ENCODE data around the gene PRPSAP1.

- TF ChIP-seq CTCF (IDR thresholded peaks at IDR 0.05) = peak in 1 of 6 experiments; percentile 12
- TF ChIP-seq POLR2AphosphoS5 (IDR thresholded peaks at IDR 0.05) = peak in 1 of 2 donors; percentile 43
- TF ChIP-seq POLR2A (IDR thresholded peaks at IDR 0.05) = peak in 1 of 4 donors; percentile 36
- TF ChIP-seq EP300 (IDR thresholded peaks at IDR 0.05) = no peak
These were observed 88.0 kb downstream of the PRPSAP1 start for GRCh38 chr17:76265624-76266243.

Data from upper lobe of left lung (tissue), 4 donors.